ENCODE data around the gene SVIP.
A peak's percentile ranks its signal among the peaks of the same experiment; 100 is the strongest.

The SVIP gene

DNA sequence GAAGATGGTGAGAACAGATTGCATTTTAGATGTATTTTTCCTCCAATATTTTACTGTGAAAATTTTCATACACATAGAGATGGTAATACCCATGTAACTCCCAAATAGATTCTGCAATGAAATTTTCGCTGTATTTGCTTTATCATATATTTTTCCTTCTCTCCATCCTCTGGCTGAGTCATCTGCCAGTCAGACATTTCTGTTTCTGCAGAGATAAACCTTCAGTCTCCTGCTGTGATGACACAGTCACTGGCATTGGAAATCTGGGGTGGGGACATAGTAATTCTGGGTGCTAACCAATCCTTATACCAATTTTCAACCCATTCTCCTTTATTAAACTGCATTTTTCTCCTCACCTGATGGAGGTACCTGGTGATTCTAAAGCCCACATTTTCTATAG is 33.7 kb downstream of the SVIP start:
- no peak for DNase-seq (ENCODE audit: extremely low read depth in 1 of 2, low read depth in 1 of 2)

DNA sequence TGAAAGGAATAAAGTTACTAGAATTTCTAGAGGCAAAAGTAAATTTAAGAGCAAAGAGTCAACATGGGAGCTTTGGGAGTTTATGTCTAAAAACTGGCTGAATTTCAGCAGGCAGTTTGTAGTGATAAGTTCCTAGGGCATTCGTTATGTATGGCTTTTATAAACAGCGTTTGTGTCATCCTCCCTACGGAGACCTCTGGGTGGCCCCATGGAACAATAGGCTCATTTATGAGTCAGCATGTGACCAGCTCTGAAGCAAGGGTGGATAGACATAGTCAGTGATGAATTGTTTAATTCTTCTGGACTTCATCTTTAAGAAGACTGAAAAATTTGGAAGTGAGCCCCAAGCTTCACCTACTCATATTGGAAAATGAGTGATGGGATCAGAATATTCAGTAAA is 37.1 kb downstream of the SVIP start:
- DNase-seq (ENCODE audit: extremely low read depth in 1 of 2, low read depth in 1 of 2): no peak

DNA sequence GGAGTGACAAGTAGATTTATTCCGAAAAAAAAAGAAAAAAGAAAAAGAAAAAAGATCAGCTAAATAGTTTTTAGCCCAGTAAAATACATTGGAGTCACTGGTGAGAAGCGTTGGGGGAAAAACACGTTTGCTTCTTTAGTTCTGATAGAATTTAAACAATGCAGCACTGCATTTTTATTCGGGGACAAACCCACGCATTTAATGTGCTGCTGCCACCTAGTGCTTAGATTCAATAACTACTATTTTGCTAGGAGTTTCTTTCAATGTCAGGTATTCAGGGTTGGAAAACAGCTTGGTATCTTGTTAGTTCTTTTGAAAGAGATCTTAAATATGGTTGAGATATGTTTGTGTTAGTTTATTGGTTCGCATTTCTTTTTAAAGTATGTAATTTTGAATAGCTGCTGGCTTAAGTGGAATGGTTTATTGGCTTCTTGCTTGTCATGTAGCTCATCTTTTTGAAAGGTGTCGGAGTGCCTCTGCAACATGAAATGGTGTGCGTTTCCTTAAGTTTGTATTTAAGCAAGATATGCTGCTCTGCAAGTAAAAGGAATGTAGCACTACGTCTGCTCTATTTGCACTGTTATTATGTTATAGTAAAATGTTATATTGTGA is 41.9 kb downstream of the SVIP start:
- peak in 1 of 2 donors; percentile 1 for DNase-seq (ENCODE audit: extremely low read depth in 1 of 2, low read depth in 1 of 2)

DNA sequence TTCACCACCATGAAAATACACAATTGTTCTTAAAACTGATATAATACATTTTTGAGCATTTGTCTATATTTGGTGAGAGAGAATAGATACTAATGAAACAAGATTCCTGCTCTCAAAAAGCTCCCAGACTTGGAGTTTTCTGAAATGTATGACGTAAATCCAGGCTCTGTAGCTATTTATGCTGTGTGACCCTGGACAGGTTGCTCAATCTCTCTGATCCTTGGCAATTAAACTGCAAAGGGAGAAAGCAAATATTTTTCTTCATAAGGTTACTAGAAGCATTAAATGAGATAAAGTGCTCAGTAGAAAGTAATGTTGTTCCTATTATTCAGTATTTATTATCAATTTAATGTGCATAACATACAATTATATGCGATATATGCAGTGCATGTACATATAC is 42.5 kb downstream of the SVIP start:
- DNase-seq (ENCODE audit: extremely low read depth in 1 of 2, low read depth in 1 of 2): no peak

DNA sequence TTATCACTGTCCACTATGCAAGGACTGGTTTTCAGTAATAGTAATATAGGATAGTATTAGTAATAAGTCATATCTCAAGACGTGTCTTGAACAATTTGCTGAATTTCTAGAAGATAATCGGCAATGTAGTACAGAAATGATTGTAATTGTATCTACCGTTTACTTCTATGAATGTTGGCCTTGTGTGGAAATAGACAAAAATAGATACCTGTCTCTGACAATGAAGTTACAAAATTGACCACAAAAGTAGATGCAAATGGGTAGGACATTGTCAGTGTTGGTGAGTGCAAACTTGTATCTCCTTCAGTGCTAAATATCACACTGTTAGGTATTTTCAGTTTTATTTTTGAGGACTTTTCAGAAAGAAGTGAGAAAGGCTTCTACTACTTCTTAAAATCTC is 43.1 kb downstream of the SVIP start:
- DNase-seq (ENCODE audit: extremely low read depth in 1 of 2, low read depth in 1 of 2): no peak

DNA sequence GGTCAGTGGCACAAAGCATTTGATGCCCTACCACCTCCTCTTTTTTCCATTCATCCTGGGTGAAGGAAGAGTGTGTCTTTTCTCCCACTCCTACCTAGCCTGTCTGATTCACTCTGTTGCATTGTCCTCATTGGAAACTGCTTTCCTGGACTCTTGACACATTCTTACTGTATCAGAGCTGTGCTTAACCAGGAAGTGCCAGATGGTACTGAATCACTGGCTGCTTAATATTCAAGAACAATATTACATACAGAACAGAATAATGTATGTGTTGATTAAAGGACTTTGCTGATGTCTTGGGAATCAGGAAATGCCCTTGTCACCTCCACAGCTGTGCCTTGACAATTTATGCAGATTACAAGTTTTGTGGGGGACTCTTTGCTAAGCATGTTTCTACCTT is 44.4 kb downstream of the SVIP start:
- DNase-seq (ENCODE audit: extremely low read depth in 1 of 2, low read depth in 1 of 2): no peak

DNA sequence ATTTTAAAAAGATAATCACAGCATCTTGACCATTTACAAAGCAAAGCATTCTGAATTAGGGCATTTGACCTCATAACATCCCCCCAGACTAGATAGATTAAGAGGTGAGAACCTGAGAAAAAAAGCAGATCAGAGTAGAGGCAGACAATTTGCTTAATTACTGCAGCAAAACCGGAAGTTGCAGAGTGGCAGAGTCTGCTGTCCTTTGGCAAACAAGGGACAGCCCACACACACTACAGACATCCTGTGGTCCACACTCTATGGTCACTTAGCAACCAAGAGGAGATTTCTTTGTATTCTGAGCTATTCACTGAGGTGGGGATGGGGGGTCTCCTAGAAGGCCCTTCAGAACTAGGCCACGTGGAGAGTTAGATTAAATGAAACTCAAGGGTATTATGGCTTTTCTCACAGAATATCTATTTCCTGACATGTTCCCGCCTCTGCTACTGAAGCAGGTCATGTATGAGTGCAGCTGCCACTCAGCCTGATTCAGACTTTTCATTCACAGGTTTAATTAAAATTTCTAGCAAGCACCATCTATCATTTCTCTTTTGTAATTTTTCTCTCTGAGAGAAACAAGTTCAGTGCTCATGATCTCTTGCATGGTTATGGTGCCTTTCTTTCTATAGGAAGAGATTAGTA is 48.5 kb downstream of the SVIP start:
- no peak for DNase-seq (ENCODE audit: extremely low read depth in 1 of 2, low read depth in 1 of 2)

DNA sequence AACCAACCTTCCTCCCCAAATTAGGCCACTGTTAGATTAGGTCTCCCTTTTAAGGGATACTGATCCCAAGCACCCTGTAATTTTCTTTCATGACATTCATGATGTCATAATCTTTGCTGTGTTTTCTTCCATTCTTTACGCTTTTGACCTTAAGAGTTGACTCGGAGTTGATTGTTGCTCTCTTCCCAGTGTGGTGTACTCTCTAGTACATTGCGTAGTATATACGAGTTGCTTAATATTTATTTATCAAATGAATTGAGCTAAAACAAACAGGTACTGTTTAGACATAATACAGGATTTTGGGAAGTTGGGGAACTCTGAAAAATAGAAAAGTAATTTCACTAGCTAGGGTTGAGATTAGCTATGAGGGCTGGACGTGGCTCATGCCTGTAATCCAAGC is 49.8 kb downstream of the SVIP start:
- no peak for DNase-seq (ENCODE audit: extremely low read depth in 1 of 2, low read depth in 1 of 2)

DNA sequence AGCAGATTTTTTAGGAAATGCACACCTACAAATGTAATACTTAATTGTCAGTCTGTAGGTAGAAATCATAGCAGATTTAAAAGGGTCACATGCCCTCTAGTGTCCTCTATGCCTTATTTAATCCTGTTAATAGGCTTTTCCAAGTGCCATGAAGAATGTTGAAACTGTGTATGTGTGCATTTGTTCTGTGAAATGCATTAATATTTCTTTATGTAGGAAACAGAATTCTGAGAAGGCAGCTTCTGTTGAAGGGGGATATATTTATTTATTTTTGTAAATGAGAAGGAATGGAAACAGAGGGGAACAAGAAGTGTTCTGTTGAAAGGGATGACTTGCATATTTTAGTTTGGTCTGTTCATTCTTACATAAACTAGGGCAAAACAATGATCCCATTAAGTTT is 51.0 kb downstream of the SVIP start:
- DNase-seq (ENCODE audit: extremely low read depth in 1 of 2, low read depth in 1 of 2): no peak

DNA sequence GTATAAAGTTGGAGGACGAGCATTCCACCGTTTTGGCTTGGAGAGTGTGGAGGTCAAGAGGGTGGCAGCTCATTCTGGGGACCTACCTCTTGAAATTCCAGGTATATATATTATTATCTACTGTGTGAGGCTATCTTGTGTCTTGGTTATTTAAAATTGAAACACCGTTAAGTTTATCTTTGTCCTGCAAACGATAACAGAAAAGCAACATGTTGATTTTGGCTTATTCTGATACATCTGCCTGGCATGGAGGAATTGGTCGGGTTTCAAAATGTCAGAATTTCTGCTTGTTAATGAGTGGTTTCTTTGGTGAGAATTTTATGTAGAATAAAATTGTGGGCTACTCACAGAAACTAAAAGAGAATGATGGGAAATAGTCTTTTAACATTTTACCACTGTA is 54.4 kb downstream of the SVIP start:
- DNase-seq (ENCODE audit: extremely low read depth in 1 of 2, low read depth in 1 of 2): no peak

DNA sequence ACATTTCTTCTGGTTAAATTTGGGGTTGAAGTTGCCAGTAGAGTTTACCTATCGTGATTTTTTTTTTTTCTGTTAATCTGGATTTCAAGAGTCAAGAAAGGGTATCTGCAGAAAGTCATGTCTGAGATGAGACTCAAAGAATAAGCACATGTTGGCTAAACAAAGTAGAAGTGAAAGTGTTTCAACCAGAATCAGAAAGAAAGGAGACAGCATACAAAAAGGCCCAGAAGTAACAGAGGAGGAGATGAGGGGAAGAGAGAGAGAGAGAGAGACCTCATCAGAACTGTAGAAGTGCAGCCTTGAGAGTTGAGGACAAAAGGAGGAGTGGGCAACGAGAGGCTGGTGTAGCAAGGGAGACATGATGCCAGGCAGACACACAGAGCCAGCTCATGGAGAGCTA is 54.9 kb downstream of the SVIP start:
- no peak for DNase-seq (ENCODE audit: extremely low read depth in 1 of 2, low read depth in 1 of 2)

DNA sequence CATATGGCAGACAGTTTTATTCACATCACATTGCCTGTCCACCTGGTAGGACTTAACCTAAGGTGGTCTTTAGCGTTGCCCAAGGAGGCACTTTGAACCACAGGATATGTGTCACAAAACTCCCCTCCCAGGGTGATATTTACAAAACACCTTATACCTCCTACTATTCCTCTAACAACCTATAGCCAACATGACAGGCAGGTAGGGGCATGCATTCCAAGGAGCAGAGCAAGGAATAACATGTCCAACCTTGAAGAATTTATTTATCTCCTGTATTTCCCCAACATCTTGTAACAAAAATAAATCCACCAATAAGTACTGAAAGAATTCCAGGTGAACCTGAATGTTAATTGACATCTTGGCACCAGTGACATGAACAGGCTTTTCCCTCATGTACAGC is 60.5 kb downstream of the SVIP start:
- DNase-seq (ENCODE audit: extremely low read depth in 1 of 2, low read depth in 1 of 2): no peak

All from activated CD8-positive, alpha-beta memory T cell treated with anti-CD3 and anti-CD28 coated beads for 1 hour (primary cell).